ENCODE data around the gene RAB20.
"Not testable (repeated sequence)": the region's sequence is repeated elsewhere in the genome, so short reads cannot be mapped to it uniquely, and the experiment has no call there.

The RAB20 gene

DNA sequence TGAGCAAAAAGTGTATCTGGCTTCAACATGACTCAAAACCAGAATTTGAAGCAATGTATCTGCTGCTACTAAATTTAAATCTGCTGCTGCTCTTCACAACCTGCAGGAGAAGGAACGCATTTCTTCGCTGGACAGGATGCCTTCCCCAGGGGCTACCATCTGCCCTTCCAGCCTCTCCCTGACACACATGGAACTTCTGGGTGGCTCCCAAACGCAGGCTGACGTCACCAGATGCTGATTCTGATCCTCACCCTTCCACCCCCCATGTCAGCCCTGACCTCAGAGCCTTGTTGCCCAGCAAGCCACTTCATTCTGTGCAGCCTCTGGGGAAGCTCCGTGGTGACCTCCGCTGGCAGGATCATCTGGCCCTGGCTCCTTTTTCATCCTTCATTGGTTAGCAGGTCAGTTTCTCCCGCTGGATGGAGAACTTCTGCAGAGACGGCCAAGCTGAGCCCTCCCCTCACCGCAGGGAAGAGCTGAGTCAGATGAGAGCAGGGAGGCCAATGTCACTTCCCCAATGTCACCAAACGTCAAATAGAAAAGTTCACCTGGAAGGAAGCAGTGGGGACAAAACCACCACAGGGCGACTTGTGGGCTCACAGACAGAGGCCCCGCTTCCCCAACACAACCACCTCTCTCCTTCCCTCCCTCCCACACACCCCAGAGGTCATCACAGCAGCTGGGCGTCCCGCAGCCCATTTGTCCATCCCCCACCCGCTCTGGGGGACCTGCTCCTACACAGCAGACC lies 14.0 kb upstream of the RAB20 start:
- no peak for DNase-seq (ENCODE audit: low read depth in 2 of 2)

DNA sequence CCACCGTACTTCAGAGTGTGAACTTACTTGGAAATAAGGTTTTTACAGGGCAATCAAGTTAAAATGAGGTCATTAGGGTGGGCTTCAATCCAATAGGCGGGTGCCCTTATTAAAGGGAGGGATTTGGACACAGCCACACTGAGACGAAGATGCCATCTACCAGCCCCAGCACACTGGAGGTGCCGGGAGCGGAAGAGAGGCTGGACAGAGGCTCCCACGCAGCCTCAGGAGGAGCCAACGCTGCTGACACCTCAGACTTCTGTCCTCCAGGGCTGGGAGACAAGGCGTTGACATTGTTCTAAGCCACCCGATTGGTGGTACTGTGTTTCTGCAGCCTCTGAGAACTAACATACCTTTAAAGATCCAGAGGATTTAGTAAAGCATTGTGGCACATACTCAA lies 12.6 kb upstream of the RAB20 start:
- DNase-seq (ENCODE audit: low read depth in 2 of 2) = no peak

DNA sequence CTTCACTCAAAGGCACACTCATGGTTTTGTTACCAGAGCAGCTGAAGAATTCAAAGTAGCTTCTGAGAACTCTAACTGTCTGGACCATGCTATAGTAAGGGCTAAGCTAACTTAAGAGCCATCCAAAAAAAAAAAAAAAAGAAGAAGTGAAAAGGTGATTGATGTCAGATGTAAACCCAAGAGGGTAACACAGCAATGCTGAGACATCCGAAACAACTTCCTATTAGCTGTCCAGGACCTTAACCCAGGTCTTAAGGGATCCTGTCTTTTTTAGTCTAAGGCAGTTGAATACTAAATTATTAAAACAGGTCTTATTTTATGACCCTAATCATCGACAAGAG lies 11.2 kb upstream of the RAB20 start:
- DNase-seq (ENCODE audit: low read depth in 2 of 2) = no peak

DNA sequence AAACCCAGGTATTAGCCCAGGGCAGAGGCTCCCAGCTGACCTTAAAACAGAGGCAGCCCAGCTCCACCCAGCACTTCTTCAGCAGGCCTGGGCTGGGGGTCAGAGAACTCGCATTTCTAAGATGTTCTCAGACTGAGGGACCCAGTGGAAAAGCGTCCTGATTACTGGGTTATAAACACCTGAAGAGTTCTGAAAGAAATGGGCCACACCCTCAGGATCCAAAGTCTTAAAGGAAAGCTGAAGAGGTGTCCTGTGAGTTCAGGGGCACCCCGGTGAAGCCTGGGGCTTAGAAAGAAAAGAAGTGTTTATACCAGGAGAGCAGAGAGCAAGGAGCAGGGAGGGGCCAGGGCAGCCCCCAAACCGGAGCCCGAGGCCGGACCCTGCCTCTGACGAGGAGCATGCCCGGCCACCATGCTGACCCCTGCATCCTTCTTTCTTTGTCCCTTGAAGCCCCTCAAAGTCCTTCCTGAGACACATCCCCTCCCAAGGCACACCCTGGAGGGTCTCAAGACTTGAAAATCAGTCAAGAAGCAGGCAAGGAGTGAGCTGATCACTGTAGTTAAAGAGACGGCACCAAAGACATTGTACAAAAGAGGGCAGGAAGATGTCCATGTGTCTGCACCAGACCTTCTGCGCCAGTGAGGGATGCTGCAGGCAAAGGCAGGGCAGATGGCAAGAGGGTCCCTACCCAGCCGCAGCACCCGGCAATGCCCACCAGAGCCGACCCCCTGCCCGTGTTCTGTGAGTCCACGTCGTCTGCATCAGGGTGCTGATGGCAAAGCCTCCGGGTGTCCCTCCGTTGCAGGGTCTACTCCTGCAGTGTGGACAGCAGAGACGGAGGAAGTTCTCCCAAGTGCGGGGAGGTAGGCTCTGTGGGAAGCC lies 10.6 kb upstream of the RAB20 start:
- no peak for DNase-seq (ENCODE audit: low read depth in 2 of 2)

GRCh38 chr13:110570886-110571285 lies 9.4 kb upstream of the RAB20 start:
- DNase-seq (ENCODE audit: low read depth in 2 of 2) = no peak

DNA sequence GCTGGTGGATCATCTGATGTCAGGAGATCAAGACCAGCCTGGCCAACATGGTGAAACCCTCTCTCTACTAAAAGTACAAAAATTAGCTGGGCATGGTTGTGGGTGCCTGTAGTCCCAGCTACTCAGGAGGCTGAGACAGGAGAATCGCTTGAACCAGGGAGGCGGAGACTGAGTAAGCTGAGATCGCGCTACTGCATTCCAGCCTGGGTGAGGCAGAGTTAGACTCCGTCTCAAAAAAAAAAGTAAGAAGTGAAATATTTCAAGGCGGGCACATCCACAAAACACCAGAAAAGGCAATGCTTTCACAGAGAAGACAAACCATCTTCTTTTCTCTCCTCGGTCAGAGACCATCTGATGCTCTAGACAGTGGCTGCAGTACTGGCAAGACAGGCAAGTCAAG lies 8.4 kb upstream of the RAB20 start:
- DNase-seq (ENCODE audit: low read depth in 2 of 2) = not testable (repeated sequence)

DNA sequence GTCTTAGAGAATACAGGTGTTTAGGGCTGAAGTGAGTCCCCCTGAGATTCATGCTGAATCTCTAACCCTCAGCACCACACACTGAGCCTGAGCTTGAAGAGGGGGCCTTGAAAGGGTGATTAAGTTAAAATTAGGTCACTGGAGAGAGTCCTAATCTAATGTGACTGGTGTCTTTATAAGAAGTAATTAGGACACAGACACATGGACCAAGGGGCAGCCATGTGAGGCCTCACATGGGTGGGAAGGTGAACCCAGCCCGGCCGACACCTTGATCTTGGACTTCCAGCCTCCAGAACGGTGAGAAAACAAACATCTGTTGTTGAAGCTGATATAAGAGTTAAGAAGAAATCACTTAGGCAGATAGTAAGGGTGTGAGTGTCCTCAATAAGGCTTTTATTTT lies 7.1 kb upstream of the RAB20 start:
- DNase-seq (ENCODE audit: low read depth in 2 of 2) = no peak

DNA sequence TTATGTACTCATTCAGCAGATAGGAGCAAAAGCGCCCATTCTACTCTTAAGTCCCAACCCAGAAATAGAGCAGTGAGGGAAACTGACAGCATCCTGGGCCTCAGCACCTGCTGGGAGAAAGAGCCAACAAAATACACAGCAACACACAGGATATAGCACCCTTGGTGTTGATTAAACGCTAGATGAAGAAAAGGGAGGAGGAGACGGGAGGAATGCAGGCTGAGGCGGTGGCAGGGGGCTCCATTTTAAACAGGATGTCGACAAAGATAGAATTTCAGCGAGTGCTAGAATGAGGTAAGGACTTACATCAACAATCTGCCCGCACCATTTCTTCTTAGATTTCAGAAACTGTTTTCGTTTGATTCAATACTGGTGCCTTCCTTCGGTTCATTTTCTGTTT lies 4.6 kb upstream of the RAB20 start:
- DNase-seq (ENCODE audit: low read depth in 2 of 2) = no peak

GRCh38 chr13:110565296-110565695 lies 3.8 kb upstream of the RAB20 start:
- no peak for DNase-seq (ENCODE audit: low read depth in 2 of 2)

- no peak for DNase-seq (ENCODE audit: low read depth in 2 of 2)
Observed at GRCh38 chr13:110564472-110564985, 3.0 kb upstream of the RAB20 start.

- no peak for DNase-seq (ENCODE audit: low read depth in 2 of 2)
Observed at GRCh38 chr13:110563463-110563774, 1.9 kb upstream of the RAB20 start.

DNA sequence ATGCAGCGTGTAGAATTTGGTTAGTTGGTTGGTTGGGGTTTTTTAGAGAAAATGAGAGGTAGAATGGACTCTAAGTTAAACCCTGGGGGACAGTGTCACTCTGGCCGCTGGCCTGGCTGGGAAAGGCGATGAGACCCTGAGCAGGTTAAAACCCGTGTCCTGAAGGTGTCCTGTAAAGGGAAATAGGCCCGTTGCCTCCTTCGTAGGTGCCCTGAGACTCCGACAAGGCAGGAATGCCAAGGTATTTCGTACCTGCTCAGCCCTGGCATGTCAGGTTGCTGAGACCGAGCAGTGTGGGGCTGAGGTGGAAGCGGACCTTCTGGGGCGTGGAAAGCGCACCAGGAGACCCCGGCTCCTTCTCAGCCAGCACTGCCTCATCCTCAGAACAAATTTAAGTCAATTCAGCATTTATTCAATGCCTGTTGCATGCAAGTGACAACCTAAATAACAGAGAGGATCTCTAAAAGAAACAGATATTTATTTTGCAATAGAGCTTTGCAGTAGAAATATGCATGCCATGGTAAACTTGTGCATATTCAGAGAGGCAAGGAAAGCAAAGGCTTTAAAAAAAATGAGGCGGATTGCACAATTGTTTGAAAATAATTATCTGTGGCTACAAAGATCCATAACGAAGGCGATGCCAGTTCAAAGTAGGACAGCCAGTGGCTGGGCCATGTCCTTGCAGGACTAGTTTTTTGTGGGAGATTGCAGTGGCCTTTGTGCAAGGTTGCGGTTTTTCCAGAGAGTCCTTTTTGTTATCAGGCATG lies 1.4 kb upstream of the RAB20 start:
- DNase-seq (ENCODE audit: low read depth in 2 of 2) = no peak

DNA sequence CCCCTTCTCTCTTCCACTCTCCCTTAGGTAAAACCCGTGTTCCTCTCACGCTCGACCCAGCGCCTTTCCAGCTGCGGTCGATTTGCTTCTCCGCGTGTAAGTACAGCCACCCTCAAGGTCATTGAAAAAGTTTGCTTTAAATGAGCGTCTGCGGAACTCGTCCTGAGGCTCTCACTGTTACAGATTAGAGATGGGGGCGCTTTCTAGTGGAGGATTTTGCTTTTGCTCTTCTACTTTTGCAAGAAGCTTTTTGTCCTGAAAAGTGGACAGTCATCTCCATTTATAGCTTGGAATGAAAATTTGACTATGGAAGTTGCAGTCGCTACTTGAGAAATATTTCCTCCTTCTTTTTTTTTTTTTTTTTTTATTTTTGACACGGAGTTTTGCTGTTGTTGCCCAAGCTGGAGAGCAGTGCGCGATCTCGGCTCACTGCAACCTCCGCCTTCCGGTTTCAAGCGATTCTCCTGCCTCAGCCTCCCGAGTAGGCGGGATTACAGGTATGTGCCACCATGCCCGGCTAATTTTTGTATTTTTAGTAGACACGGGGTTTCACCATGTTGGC lies 595 bp upstream of the RAB20 start:
- no peak for DNase-seq (ENCODE audit: low read depth in 2 of 2)

DNA sequence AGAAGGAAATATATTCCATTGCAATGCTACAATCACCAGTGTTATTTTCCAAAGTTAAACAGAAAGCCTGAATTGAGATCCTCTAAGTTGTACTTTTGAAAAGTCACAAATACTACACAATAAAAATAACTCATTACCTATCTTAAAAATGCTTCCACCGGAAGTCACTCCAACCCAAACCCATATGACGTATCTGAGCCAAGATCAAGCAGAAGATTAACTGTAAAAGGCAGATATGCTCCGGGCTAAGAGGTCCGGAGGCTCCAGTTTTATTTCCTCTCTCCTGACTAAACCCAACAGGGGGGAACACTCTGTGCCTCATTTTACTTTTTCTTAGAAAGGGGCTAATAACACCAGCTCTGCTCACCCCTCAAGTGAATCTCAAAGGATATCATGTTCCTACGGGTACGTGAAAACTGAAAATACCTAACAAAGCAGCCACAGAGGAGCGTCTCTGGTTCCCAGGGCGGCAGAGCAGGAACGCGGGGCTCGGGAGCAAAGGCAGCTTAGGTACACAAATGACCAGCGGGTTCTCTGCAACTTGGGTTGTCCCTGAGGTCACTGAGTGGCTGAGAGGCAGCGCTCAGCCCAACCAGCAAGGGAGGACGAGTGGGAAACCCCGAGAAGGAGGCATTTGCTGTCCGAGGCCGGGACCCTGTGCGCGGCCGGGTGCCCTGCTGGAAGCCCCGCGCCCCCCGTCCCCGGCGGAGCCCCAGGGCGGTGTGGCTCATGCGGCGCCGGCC lies 750 bp downstream of the RAB20 start:
- DNase-seq (ENCODE audit: low read depth in 2 of 2) = no peak

- no peak for DNase-seq (ENCODE audit: low read depth in 2 of 2)
Observed at GRCh38 chr13:110559986-110560385, 1.5 kb downstream of the RAB20 start.

DNA sequence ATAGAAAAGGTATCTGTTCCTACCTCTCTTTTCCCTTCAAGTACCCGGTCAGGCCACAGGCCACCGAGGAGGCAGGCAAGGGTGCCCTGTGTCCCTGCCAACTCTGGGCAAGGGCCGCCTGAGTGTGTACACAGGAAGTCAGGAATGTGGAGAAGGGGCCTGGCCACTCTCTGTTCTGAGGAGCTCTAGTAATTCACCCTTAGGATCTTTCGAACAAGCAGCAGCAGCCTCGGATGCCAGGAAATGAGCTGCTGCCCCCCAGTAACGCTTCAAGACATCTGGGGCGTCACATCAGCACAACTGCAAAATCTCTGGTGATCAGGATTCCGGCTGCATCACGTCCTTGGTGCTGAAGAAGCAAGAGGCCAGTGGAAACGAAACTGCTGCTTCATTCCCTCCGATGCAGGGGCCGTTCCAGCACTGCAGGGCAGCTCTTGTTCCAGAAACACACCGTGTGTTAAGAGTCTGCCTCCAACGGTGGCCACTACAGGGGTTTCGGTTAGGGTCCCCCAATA lies 2.0 kb downstream of the RAB20 start:
- no peak for DNase-seq (ENCODE audit: low read depth in 2 of 2)

- DNase-seq (ENCODE audit: low read depth in 2 of 2) = no peak
Observed at GRCh38 chr13:110557610-110558305, 3.8 kb downstream of the RAB20 start.

DNA sequence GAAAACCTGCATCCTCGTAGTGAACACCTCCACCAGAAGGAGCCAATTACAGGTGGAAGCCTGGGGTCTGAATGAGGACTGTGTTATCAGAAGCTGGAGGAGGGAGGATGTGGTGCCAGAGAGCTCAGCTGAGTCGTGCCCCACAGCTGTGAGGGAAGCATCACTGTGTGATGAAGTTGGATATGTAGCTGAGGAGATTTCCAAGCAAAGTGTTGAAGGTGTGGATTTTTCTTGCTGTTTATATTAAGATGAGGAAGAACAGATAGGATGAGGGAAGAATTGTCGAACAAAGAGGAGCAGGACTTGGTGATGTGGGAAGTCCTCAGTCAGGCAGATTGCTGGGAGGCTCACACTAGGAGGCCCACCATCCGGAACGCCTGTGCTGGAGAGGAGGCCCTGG lies 4.4 kb downstream of the RAB20 start:
- DNase-seq (ENCODE audit: low read depth in 2 of 2) = no peak

- no peak for DNase-seq (ENCODE audit: low read depth in 2 of 2)
Observed at GRCh38 chr13:110556224-110556606, 5.3 kb downstream of the RAB20 start.

GRCh38 chr13:110555601-110556223 lies 5.8 kb downstream of the RAB20 start:
- no peak for DNase-seq (ENCODE audit: low read depth in 2 of 2)

All from fibroblast of skin of left biceps (primary cell).